PFSK-1 (cell line): ENCODE data around the gene EPS15.

Experiments
- FOXP2 ChIP-seq: optimal IDR thresholded peaks from 2 replicates; pipeline ENCODE3; 2011; ENCODE audit warnings: borderline replicate concordance, control low read depth, inconsistent platforms; ENCODE audit not compliant: insufficient read depth; ENCODE audit errors: extremely low read length, extremely low read depth
- POLR2AphosphoS5 ChIP-seq: IDR thresholded peaks from 2 replicates; pipeline ENCODE4 v1.6.1; 2012; ENCODE audit warnings: low read depth, mild to moderate bottlenecking, control low read depth, low read length, moderate library complexity
- REST ChIP-seq, 2 experiments: IDR thresholded peaks; 2 replicates each; pipeline versions ENCODE4 v1.6.1 to v1.8.0; 2011 to 2012; ENCODE audit warnings: low read depth in 2 of 2, low read length in 2 of 2, control low read depth in 1 of 2, inconsistent platforms in 1 of 2, mild to moderate bottlenecking in 1 of 2, moderate library complexity in 1 of 2; ENCODE audit not compliant: insufficient read depth in 1 of 2
- SIN3A ChIP-seq: IDR thresholded peaks from 2 replicates; pipeline ENCODE4 v1.6.1; 2012; ENCODE audit warnings: mild to moderate bottlenecking, low read length, moderate library complexity, borderline replicate concordance; ENCODE audit not compliant: insufficient read depth
- TAF1 ChIP-seq: IDR thresholded peaks from 2 replicates; pipeline ENCODE4 v1.6.1; 2012; ENCODE audit warnings: low read length, control low read depth, borderline replicate concordance; ENCODE audit not compliant: insufficient read depth

Gene EPS15

DNA sequence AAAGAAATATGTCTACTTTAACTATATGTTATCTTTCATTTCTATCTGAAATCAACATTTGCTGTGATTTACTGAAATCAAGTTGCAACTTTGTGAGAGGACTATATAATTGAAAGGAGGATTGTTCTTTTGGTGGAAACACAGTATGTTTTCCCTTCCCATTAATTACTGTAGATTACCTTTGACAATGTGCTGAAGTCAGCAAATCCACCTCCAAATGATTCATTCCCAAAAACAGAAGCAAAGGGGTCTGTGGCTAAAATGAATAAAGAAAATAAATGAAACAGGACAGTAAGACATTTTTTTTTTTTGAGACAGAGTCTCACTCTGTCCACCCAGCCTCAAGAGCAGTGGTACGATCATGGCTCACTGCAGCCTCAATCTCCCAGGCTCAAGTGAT lies 153.3 kb downstream of the EPS15 start:
- no peak for TF ChIP-seq FOXP2
- TF ChIP-seq POLR2AphosphoS5: no peak
- TF ChIP-seq SIN3A: no peak
- TF ChIP-seq TAF1: no peak
- TF ChIP-seq REST (IDR thresholded peaks at IDR 0.05; ENCODE audit: insufficient read depth in 1 of 2, low read depth in 2 of 2, low read length in 2 of 2): no peak

GRCh38 chr1:51359879-51360278 lies 159.2 kb downstream of the EPS15 start:
- TF ChIP-seq POLR2AphosphoS5 (no peak), SIN3A (no peak), REST (IDR thresholded peaks at IDR 0.05; ENCODE audit: insufficient read depth in 1 of 2, low read depth in 2 of 2, low read length in 2 of 2) (no peak), FOXP2 (no peak), TAF1 (no peak)

GRCh38 chr1:51355382-51355781 lies 163.7 kb downstream of the EPS15 start:
- no peak for TF ChIP-seq SIN3A
- TF ChIP-seq POLR2AphosphoS5: no peak
- TF ChIP-seq FOXP2: no peak
- no peak for TF ChIP-seq REST (IDR thresholded peaks at IDR 0.05; ENCODE audit: insufficient read depth in 1 of 2, low read depth in 2 of 2, low read length in 2 of 2)
- no peak for TF ChIP-seq TAF1

DNA sequence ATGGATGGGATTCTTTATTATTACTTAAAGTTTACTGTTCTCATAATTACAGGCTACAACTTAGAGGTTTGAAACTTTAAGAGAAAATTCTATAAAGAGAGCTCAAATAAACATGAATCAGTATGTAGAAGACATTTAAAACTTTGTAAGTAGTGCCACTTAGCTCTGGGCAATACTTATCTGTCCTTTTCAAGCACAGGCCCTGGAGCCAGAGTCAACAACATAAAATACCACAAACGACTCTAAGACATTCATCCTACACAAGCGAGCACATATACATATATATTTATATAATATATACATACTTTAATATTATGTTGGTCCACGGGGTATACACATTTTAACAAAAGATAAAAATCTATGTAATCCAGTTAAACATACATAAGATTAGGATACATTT lies 164.7 kb downstream of the EPS15 start:
- TF ChIP-seq TAF1: no peak
- TF ChIP-seq POLR2AphosphoS5: no peak
- no peak for TF ChIP-seq SIN3A
- no peak for TF ChIP-seq FOXP2
- no peak for TF ChIP-seq REST (IDR thresholded peaks at IDR 0.05; ENCODE audit: insufficient read depth in 1 of 2, low read depth in 2 of 2, low read length in 2 of 2)

DNA sequence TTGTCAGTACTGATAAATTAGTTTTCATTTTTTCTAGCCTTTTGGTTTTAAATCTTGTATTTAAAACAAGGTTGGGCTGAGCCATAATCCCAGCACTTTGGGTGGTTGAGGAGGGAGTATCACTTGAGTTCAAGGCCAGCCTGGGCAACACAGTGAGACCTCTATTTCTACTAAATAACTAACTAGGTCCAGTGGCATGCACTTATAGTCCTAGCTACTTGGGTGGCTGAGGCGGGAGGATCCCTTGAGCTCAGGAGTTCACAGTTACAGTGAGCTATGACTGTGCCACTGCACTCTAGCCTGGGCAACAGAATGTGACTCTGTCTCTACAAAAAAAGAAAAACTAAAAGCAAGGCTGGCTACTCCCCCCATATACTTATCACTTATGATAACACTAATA lies 167.2 kb downstream of the EPS15 start:
- TF ChIP-seq FOXP2 (no peak), POLR2AphosphoS5 (no peak)
